Esophagus squamous epithelium (tissue), 4 donors: ENCODE results near the gene TUBA3D.

Experiments
- CTCF ChIP-seq, 6 experiments: fragments of 450-650 bp in 4 of 6; fragments of 200-600 bp in 2 of 6; sonication (generic) in 2 of 6; IDR thresholded peaks; one replicate each; pipeline ENCODE4 v1.5.1; 2016 to 2019; ENCODE audit warnings: antibody characterized with exemption in 6 of 6, mild to moderate bottlenecking in 4 of 6, moderate library complexity in 4 of 6
- POLR2A ChIP-seq, 4 donors: fragments of 450-650 bp; IDR thresholded peaks; one replicate each; pipeline ENCODE4 v1.6.1; 2017; ENCODE audit warnings: antibody characterized with exemption in 4 of 4, mild to moderate bottlenecking in 4 of 4, moderate library complexity in 3 of 4

GRCh38 chr2:131426727-131427126 is 49.2 kb upstream of the TUBA3D start:
- TF ChIP-seq CTCF (IDR thresholded peaks at IDR 0.05) (no peak), POLR2A (IDR thresholded peaks at IDR 0.05) (no peak)
